PC-9 (cell line): ENCODE measurements around the gene PPM1H. TPM values are rescaled to one million over a fixed set of nuclear protein-coding genes. Genes with fewer than 3 reads are reported as not detected.
A peak's percentile ranks its signal among the peaks of the same experiment; 100 is the strongest.

Experiments
- BruUV-seq: library from RNA; stranded (reverse); fragments of 400-500 nt; replicated peaks from 2 replicates; lab custom pipeline; 2021; lab: Mats Ljungman, UMichigan
- CTCF ChIA-PET: fragments of 300-600 bp; sonication (Branson Sonifier 250); formaldehyde crosslinking; loops from one replicate; lab custom pipeline; 2022; ENCODE audit warnings: antibody characterized with exemption; lab: Charles Lee
- POLR2A ChIA-PET: fragments of 300-600 bp; sonication (Branson Sonifier 250); formaldehyde crosslinking; loops from one replicate; lab custom pipeline; 2022; ENCODE audit warnings: antibody characterized with exemption; ENCODE audit not compliant: unreplicated experiment; lab: Charles Lee
- DNase-seq, 2 experiments: peaks; one replicate each; pipeline versions ENCODE4 v3.0.0 to v3.0.0-alpha.2; 2015 to 2022; ENCODE audit warnings: mixed read lengths in 1 of 2
- H2AFZ ChIP-seq: fragments of 200-600 bp; sonication (generic); 2 replicates; pipeline ENCODE4 v1.8.1; 2017; ENCODE audit warnings: antibody characterized with exemption
- H3F3A ChIP-seq: fragments of 200-600 bp; sonication (generic); 2 replicates; pipeline ENCODE4 v1.8.1; 2017; ENCODE audit warnings: antibody characterized with exemption, mild to moderate bottlenecking, low read depth; ENCODE audit not compliant: insufficient read depth
- H3K27ac ChIP-seq: fragments of 200-600 bp; sonication (generic); 2 replicates; pipeline ENCODE4 v1.6.1; 2016; ENCODE audit warnings: mixed run types
- H3K27me3 ChIP-seq: fragments of 200-600 bp; sonication (generic); 2 replicates; pipeline ENCODE4 v1.6.1; 2016; ENCODE audit warnings: low read depth, mixed run types; ENCODE audit not compliant: insufficient read depth
- H3K36me3 ChIP-seq: fragments of 200-600 bp; sonication (generic); 2 replicates; pipeline ENCODE4 v1.6.1; 2016; ENCODE audit warnings: low read depth, mixed run types
- H3K4me1 ChIP-seq: fragments of 200-600 bp; sonication (generic); replicated peaks from 2 replicates; pipeline ENCODE4 v1.6.1; 2016; ENCODE audit warnings: mixed run types; ENCODE audit not compliant: insufficient read depth
- H3K4me2 ChIP-seq: fragments of 200-600 bp; sonication (generic); 2 replicates; pipeline ENCODE4 v1.6.1; 2017; ENCODE audit warnings: mixed run types
- H3K4me3 ChIP-seq: fragments of 200-600 bp; sonication (generic); 2 replicates; pipeline ENCODE4 v1.6.1; 2016; ENCODE audit warnings: mixed run types
- H3K79me2 ChIP-seq: fragments of 200-600 bp; sonication (generic); 2 replicates; pipeline ENCODE4 v1.6.1; 2017; ENCODE audit warnings: low read depth, mixed run types
- H3K9me2 ChIP-seq: fragments of 200-600 bp; sonication (generic); 2 replicates; pipeline ENCODE4 v1.8.1; 2017; ENCODE audit warnings: mild to moderate bottlenecking; ENCODE audit not compliant: insufficient read depth
- H3K9me3 ChIP-seq: fragments of 200-600 bp; sonication (generic); 2 replicates; pipeline ENCODE4 v1.8.1; 2016; ENCODE audit warnings: low read depth; ENCODE audit not compliant: insufficient read depth
- H4K20me1 ChIP-seq: fragments of 200-600 bp; sonication (generic); 2 replicates; pipeline ENCODE4 v1.8.1; 2017; ENCODE audit not compliant: insufficient read depth
- CTCF ChIP-seq: fragments of 200-600 bp; sonication (generic); conservative IDR thresholded peaks from 2 replicates; pipeline ENCODE4 v1.6.1; 2017; ENCODE audit warnings: mixed run types, antibody characterized with exemption, mild to moderate bottlenecking, moderate library complexity
- EZH2 ChIP-seq: fragments of 200-600 bp; sonication (generic); IDR thresholded peaks from 2 replicates; pipeline ENCODE4 v1.8.0; 2017; ENCODE audit warnings: antibody characterized with exemption, low read depth
- intact Hi-C: fragments of 100-400 bp; cut with micrococcal nuclease; formaldehyde crosslinking; loops from one replicate; pipeline ENCODE4 v1.10.0; 2022; ENCODE audit not compliant: unreplicated experiment
- total RNA-seq: library from RNA; stranded (reverse); gene quantifications from 2 replicates; pipeline ENCODE4 v1.2.3, GENCODE V29; 2021

Gene PPM1H
- total RNA-seq, 1 experiment from 2014 or later, result 11.4 TPM

- intact Hi-C loops, result no loop called here
- TF ChIP-seq CTCF, result no peak
- no peak for TF ChIP-seq EZH2
- ChIA-PET CTCF (no interaction called here), POLR2A (no interaction called here)
- DNase-seq, result no peak
- Histone ChIP-seq H3K27me3 (no peaks in the 10 kb centered on the region), H3K4me3 (no peak overlapping the region), H3K36me3 (0 out of 2 replicates have a peak, but pooled peaks cover 6% of the 10 kb centered on the region), H3F3A (peaks cover 21% of the 10 kb centered on the region), H3K4me2 (0 out of 2 replicates have a peak overlapping the region, but pooled peaks have one; percentile 0), H3K4me1 (peaks cover 51% of the 10 kb centered on the region), H3K27ac (no peak overlapping the region), H3K79me2 (no peaks in the 10 kb centered on the region), H2AFZ (no peak overlapping the region), H3K9me3 (no peaks in the 10 kb centered on the region), H3K9me2 (no peaks in the 10 kb centered on the region), H4K20me1 (no peaks in the 10 kb centered on the region)
- BruUV-seq, result no TSS peak
These were observed 195.5 kb downstream of the PPM1H start for GRCh38 chr12:62739266-62740015.

- Histone ChIP-seq H3K4me2 (no peak overlapping the region; the same call in 1 of the 2 replicates), H3K4me3 (no peak overlapping the region), H3K9me3 (no peaks in the 10 kb centered on the region), H2AFZ (no peak overlapping the region), H3K27me3 (no peaks in the 10 kb centered on the region), H3K36me3 (0 out of 2 replicates have a peak, but pooled peaks cover 6% of the 10 kb centered on the region), H3K79me2 (peaks cover 2% of the 10 kb centered on the region; the same call in 1 of the 2 replicates), H3F3A (peaks cover 23% of the 10 kb centered on the region), H4K20me1 (no peaks in the 10 kb centered on the region), H3K9me2 (no peaks in the 10 kb centered on the region), H3K27ac (peak overlapping the region; percentile 96), H3K4me1 (peaks cover 55% of the 10 kb centered on the region)
- ChIA-PET POLR2A (interaction anchor here (0.6 kb wide), 1 partner anchor 47 kb away, joined by 4 read pairs; no protein-coding TSS in a partner anchor), CTCF (interaction anchor here (1.1 kb wide), 1 partner anchor 157 kb away, joined by 3 read pairs; no protein-coding TSS in a partner anchor)
- no TSS peak for BruUV-seq
- intact Hi-C loops, result no loop called here
- DNase-seq, result no peak
- no peak for TF ChIP-seq CTCF
- no peak for TF ChIP-seq EZH2
These were observed 196.3 kb downstream of the PPM1H start for GRCh38 chr12:62738616-62739015.

GRCh38 chr12:62738105-62738504 lies 196.8 kb downstream of the PPM1H start:
- ChIA-PET POLR2A (interaction anchor here (0.6 kb wide), 1 partner anchor 48 kb away, joined by 4 read pairs; no protein-coding TSS in a partner anchor), CTCF (interaction anchor here (0.5 to 1.1 kb wide), 2 partner anchors 97 to 156 kb away, joined by 3 read pairs; no protein-coding TSS in a partner anchor)
- Histone ChIP-seq H3K4me3 (no peak overlapping the region), H3K4me2 (peak overlapping the region; percentile 10; the same call in 1 of the 2 replicates), H2AFZ (no peak overlapping the region), H3K79me2 (peaks cover 4% of the 10 kb centered on the region; the same call in 1 of the 2 replicates), H3K27me3 (no peaks in the 10 kb centered on the region), H3F3A (peaks cover 28% of the 10 kb centered on the region), H3K9me2 (no peaks in the 10 kb centered on the region), H3K9me3 (no peaks in the 10 kb centered on the region), H3K4me1 (peaks cover 60% of the 10 kb centered on the region), H4K20me1 (no peaks in the 10 kb centered on the region), H3K36me3 (0 out of 2 replicates have a peak, but pooled peaks cover 6% of the 10 kb centered on the region), H3K27ac (peak overlapping the region; percentile 96)
- intact Hi-C loops, result no loop called here
- no TSS peak for BruUV-seq
- no peak for DNase-seq
- TF ChIP-seq CTCF (no peak), EZH2 (no peak)
